Measurements from ENCODE around the gene EHMT2. TPM values are rescaled to one million over a fixed set of nuclear protein-coding genes. Genes with fewer than 3 reads are reported as not detected.

The EHMT2 gene
- polyA plus RNA-seq, 1 donor (not counting 4 experiments of a cell fraction or from before 2014, with no cell fraction given): 17.7 TPM

DNA sequence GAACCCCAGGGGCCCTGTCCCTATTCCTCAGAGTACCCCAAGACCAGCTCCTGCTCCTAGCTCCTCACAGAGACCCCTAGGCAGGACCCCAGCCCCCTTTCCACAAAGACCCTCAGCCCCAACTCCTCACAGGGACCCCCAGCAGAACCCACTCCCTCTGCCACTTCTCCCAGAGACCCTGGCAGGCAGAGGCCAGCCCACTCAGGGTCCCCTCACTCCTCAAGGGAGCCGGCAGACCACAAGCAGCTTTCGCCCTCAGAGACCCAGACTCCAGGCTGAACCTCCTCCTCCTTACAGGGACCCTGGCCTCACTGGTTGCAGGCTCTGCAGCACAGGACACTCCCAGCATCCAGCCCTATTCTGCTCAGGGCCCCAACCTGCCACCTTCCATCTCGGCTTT, 19.3 kb downstream of the EHMT2 start:
- Histone ChIP-seq H3K36me3 (ENCODE audit: control insufficient read depth in 2 of 2, extremely low read depth in 1 of 2, insufficient read depth in 2 of 2, low read length in 2 of 2) (peaks cover 7 to 13% of the 10 kb centered on the region in 2 experiments), H3K4me3 (ENCODE audit: control insufficient read depth in 2 of 3, extremely low read depth in 1 of 3, insufficient read depth in 2 of 3, low read depth in 1 of 3, low read length in 3 of 3) (no peak overlapping the region), H2AFZ (ENCODE audit: control insufficient read depth, low read length) (no peak overlapping the region), H4K20me1 (ENCODE audit: control insufficient read depth, extremely low read depth, insufficient read depth, low read length) (no peaks in the 10 kb centered on the region), H3K9me3 (ENCODE audit: control insufficient read depth, low read depth, low read length) (no peaks in the 10 kb centered on the region), H3K79me2 (ENCODE audit: control insufficient read depth, insufficient read depth, low read length) (no peaks in the 10 kb centered on the region), H3K4me2 (ENCODE audit: control insufficient read depth, extremely low read depth, insufficient read depth, low read depth, low read length) (no peak overlapping the region), H3K9me1 (ENCODE audit: control insufficient read depth, extremely low read depth, insufficient read depth, low read length) (no peaks in the 10 kb centered on the region), H3K27ac (ENCODE audit: control insufficient read depth, insufficient read depth, low read length) (no peak overlapping the region), H3K9ac (ENCODE audit: control insufficient read depth, extremely low read depth, insufficient read depth, low read length) (no peak overlapping the region), H3K4me1 (ENCODE audit: control insufficient read depth, extremely low read depth, insufficient read depth, low read length) (peaks cover 4% of the 10 kb centered on the region), H3K27me3 (ENCODE audit: control insufficient read depth, extremely low read depth, insufficient read depth, low read length) (no peaks in the 10 kb centered on the region)
- dilution Hi-C loops (cut with MboI; ENCODE audit: extremely low pct_ligation_motif_present, low sequenced_read_pairs): no loop called here
- TF ChIP-seq, protein P1, sequence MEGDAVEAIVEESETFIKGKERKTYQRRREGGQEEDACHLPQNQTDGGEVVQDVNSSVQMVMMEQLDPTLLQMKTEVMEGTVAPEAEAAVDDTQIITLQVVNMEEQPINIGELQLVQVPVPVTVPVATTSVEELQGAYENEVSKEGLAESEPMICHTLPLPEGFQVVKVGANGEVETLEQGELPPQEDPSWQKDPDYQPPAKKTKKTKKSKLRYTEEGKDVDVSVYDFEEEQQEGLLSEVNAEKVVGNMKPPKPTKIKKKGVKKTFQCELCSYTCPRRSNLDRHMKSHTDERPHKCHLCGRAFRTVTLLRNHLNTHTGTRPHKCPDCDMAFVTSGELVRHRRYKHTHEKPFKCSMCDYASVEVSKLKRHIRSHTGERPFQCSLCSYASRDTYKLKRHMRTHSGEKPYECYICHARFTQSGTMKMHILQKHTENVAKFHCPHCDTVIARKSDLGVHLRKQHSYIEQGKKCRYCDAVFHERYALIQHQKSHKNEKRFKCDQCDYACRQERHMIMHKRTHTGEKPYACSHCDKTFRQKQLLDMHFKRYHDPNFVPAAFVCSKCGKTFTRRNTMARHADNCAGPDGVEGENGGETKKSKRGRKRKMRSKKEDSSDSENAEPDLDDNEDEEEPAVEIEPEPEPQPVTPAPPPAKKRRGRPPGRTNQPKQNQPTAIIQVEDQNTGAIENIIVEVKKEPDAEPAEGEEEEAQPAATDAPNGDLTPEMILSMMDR (optimal IDR thresholded peaks at IDR 0.05 in 1 of 3, IDR thresholded peaks at IDR 0.05 in 1 of 3, conservative IDR thresholded peaks at IDR 0.05 in 1 of 3; ENCODE audit: extremely low read depth in 1 of 3, insufficient read depth in 2 of 3, low read length in 3 of 3): no peak
- no peak for TF ChIP-seq EZH2 (IDR thresholded peaks at IDR 0.05; ENCODE audit: low read length)
- FAIRE-seq: no peak
- DNase-seq (ENCODE audit: low read depth, low spot score): no peak

DNA sequence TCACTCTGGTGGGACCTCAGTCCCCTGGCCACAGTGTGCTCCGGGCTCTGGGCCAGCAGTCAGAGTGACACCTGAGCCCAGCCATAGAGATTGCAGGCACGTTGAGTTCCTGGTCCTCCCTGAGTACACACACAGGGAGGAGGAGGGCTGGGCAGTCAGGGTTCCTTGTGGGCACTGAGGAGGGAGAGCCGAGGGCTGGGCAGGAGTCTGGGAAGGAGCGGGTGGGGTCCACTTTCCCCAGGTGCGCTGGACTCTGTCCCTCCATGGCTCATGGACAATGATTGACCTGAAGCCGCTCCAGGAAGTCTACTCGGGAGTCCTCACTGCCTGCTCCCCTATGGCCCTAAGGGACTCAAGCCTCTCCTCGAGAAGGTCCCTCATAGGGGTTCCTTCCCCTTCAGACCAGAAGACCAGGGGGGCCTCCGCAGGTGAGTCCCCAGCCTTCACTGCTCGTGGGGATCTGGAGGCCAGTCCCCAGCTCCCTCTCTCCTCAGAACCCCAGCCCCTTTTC, 19.8 kb downstream of the EHMT2 start:
- Histone ChIP-seq H3K27me3 (ENCODE audit: control insufficient read depth, extremely low read depth, insufficient read depth, low read length) (no peaks in the 10 kb centered on the region), H2AFZ (ENCODE audit: control insufficient read depth, low read length) (no peak overlapping the region), H3K27ac (ENCODE audit: control insufficient read depth, insufficient read depth, low read length) (no peak overlapping the region), H3K36me3 (ENCODE audit: control insufficient read depth in 2 of 2, extremely low read depth in 1 of 2, insufficient read depth in 2 of 2, low read length in 2 of 2) (peaks cover 2 to 9% of the 10 kb centered on the region in 2 experiments), H3K9ac (ENCODE audit: control insufficient read depth, extremely low read depth, insufficient read depth, low read length) (no peak overlapping the region), H3K4me3 (ENCODE audit: control insufficient read depth in 2 of 3, extremely low read depth in 1 of 3, insufficient read depth in 2 of 3, low read depth in 1 of 3, low read length in 3 of 3) (no peak overlapping the region), H3K79me2 (ENCODE audit: control insufficient read depth, insufficient read depth, low read length) (no peaks in the 10 kb centered on the region), H3K9me1 (ENCODE audit: control insufficient read depth, extremely low read depth, insufficient read depth, low read length) (no peaks in the 10 kb centered on the region), H3K4me2 (ENCODE audit: control insufficient read depth, extremely low read depth, insufficient read depth, low read depth, low read length) (no peak overlapping the region), H4K20me1 (ENCODE audit: control insufficient read depth, extremely low read depth, insufficient read depth, low read length) (no peaks in the 10 kb centered on the region), H3K9me3 (ENCODE audit: control insufficient read depth, low read depth, low read length) (no peaks in the 10 kb centered on the region), H3K4me1 (ENCODE audit: control insufficient read depth, extremely low read depth, insufficient read depth, low read length) (peaks cover 4% of the 10 kb centered on the region)
- DNase-seq (ENCODE audit: low read depth, low spot score): no peak
- TF ChIP-seq EZH2 (IDR thresholded peaks at IDR 0.05; ENCODE audit: low read length): no peak
- TF ChIP-seq, protein P1 (optimal IDR thresholded peaks at IDR 0.05 in 1 of 3, IDR thresholded peaks at IDR 0.05 in 1 of 3, conservative IDR thresholded peaks at IDR 0.05 in 1 of 3; ENCODE audit: extremely low read depth in 1 of 3, insufficient read depth in 2 of 3, low read length in 3 of 3): no peak
- FAIRE-seq: no peak
- dilution Hi-C loops (cut with MboI; ENCODE audit: extremely low pct_ligation_motif_present, low sequenced_read_pairs): no loop called here
